ENCODE measurements around the gene ARSG.

DNA sequence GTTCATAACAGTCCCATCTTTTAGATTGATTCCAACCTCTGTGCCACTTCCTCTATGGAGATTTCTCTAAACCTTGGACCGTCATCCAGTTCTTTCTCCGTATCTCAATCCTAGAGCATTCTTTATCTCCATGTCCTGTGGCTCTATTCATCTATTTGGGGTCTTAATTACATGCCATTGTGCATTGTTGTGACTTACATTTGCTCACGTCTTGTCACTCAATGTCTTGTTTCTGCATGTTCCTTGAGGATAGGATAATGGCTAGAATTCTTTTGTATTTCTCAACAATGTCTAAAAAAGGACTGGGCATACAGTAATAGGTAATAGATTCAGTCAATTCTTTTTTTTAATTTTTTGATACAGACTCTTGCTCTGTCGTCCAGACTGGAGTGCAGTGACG, 50.2 kb downstream of the ARSG start:
- TF ChIP-seq CTCF (IDR thresholded peaks at IDR 0.05; ENCODE audit: extremely low read depth in 1 of 2, insufficient read depth in 1 of 2, low read depth in 1 of 2, low read length in 2 of 2) (no peak), POLR2A (IDR thresholded peaks at IDR 0.05; ENCODE audit: low read depth, low read length) (no peak), EZH2 (IDR thresholded peaks at IDR 0.05; ENCODE audit: borderline replicate concordance, low read depth, low read length, severe bottlenecking) (no peak), POLR2AphosphoS5 (IDR thresholded peaks at IDR 0.05; ENCODE audit: insufficient read depth, low read depth, low read length) (no peak)
- TF ChIP-seq, protein P1, sequence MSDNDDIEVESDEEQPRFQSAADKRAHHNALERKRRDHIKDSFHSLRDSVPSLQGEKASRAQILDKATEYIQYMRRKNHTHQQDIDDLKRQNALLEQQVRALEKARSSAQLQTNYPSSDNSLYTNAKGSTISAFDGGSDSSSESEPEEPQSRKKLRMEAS (IDR thresholded peaks at IDR 0.05; ENCODE audit: insufficient read depth, insufficient read length) = no peak
